ENCODE data around the gene ASXL1.
"Not testable (repeated sequence)": the region's sequence is repeated elsewhere in the genome, so short reads cannot be mapped to it uniquely, and the experiment has no call there.

ASXL1 gene

GRCh38 chr20:32455171-32455900 lies 97.2 kb downstream of the ASXL1 start:
- DNase-seq, result no peak

GRCh38 chr20:32455901-32456701 lies 98.0 kb downstream of the ASXL1 start:
- DNase-seq, result no peak

GRCh38 chr20:32456869-32457478 lies 98.8 kb downstream of the ASXL1 start:
- peak; percentile 36 for DNase-seq

GRCh38 chr20:32457479-32457986 lies 99.4 kb downstream of the ASXL1 start:
- peak; percentile 80 for DNase-seq

GRCh38 chr20:32458061-32458836 lies 100.1 kb downstream of the ASXL1 start:
- peak; percentile 24 for DNase-seq

- no peak for DNase-seq
These were observed 100.7 kb downstream of the ASXL1 start for GRCh38 chr20:32458837-32459220.

GRCh38 chr20:32460231-32460630 lies 102.1 kb downstream of the ASXL1 start:
- DNase-seq, result no peak

- DNase-seq, result no peak
These were observed 102.7 kb downstream of the ASXL1 start for GRCh38 chr20:32460683-32461320.

- no peak for DNase-seq
These were observed 103.9 kb downstream of the ASXL1 start for GRCh38 chr20:32461836-32462600.

- no peak for DNase-seq
These were observed 104.9 kb downstream of the ASXL1 start for GRCh38 chr20:32462900-32463641.

- no peak for DNase-seq
These were observed 105.7 kb downstream of the ASXL1 start for GRCh38 chr20:32463642-32464400.

- no peak for DNase-seq
These were observed 106.4 kb downstream of the ASXL1 start for GRCh38 chr20:32464401-32465091.

- no peak for DNase-seq
These were observed 107.2 kb downstream of the ASXL1 start for GRCh38 chr20:32465092-32465900.

GRCh38 chr20:32465901-32466675 lies 108.0 kb downstream of the ASXL1 start:
- not testable (repeated sequence) for DNase-seq

GRCh38 chr20:32466739-32467505 lies 108.8 kb downstream of the ASXL1 start:
- no peak for DNase-seq

- no peak for DNase-seq
These were observed 109.6 kb downstream of the ASXL1 start for GRCh38 chr20:32467506-32468312.
